CD4-positive, alpha-beta T cell (primary cell): ENCODE results near the gene PDE6G. TPM values are rescaled to one million over a fixed set of nuclear protein-coding genes. Genes with fewer than 3 reads are reported as not detected.

ENCODE experiments used
- ATAC-seq: fragments of 200-7000 bp; cut with Tn5 transposase; one replicate; pipeline ENCODE4 v1.10.0; 2022; ENCODE audit warnings: mild to moderate bottlenecking; ENCODE audit not compliant: poor library complexity
- CTCF ChIA-PET: fragments of 350-600 bp; sonication (Branson Sonifier 250); formaldehyde crosslinking; loops from one replicate; lab custom pipeline; 2021; ENCODE audit warnings: antibody characterized with exemption, inconsistent platforms; lab: Charles Lee
- POLR2A ChIA-PET: fragments of 350-600 bp; sonication (Branson Sonifier 250); formaldehyde crosslinking; loops from one replicate; lab custom pipeline; 2021; ENCODE audit warnings: antibody characterized with exemption, inconsistent platforms; lab: Charles Lee
- DNase-seq, 14 experiments: peaks; one replicate each; pipeline ENCODE4 v3.0.0-alpha.2; 2013 to 2020; ENCODE audit warnings: mixed read lengths in 2 of 14
- H3K27ac ChIP-seq, 2 donors: one replicate each; pipeline versions ENCODE4 v1.5.1 to v1.7.0; 2013; ENCODE audit warnings: low read length in 2 of 2, low read depth in 1 of 2, mild to moderate bottlenecking in 1 of 2
- H3K27me3 ChIP-seq, 2 experiments: 1 replicate in 1 of 2; 2 replicates in 1 of 2; pipeline versions ENCODE4 v1.6.1 to v1.7.0; 2013; ENCODE audit warnings: low read length in 2 of 2, control low read depth in 1 of 2, mild to moderate bottlenecking in 1 of 2, moderate library complexity in 1 of 2; ENCODE audit not compliant: insufficient read depth in 2 of 2, control insufficient read depth in 1 of 2
- H3K36me3 ChIP-seq: one replicate; pipeline ENCODE4 v1.6.1; 2013; ENCODE audit warnings: low read length, control low read depth; ENCODE audit not compliant: insufficient read depth
- H3K4me1 ChIP-seq: one replicate; pipeline ENCODE4 v1.6.1; 2013; ENCODE audit warnings: low read length, control low read depth; ENCODE audit not compliant: insufficient read depth
- H3K4me3 ChIP-seq: one replicate; pipeline ENCODE4 v1.5.1; 2013; ENCODE audit warnings: mild to moderate bottlenecking, low read length, moderate library complexity
- H3K9me3 ChIP-seq, 2 experiments: 1 replicate in 1 of 2; 2 replicates in 1 of 2; pipeline versions ENCODE4 v1.6.1 to v1.7.0; 2013; ENCODE audit warnings: low read length in 2 of 2, mild to moderate bottlenecking in 2 of 2, control low read depth in 1 of 2, moderate library complexity in 1 of 2; ENCODE audit not compliant: control insufficient read depth in 1 of 2, insufficient read depth in 1 of 2
- H3K27ac Mint-ChIP-seq: one replicate; pipeline ENCODE4 v1.8.0; 2020; ENCODE audit warnings: mixed read lengths
- H3K27me3 Mint-ChIP-seq: one replicate; pipeline ENCODE4 v1.8.0; 2021; ENCODE audit warnings: mixed read lengths
- H3K36me3 Mint-ChIP-seq: one replicate; pipeline ENCODE4 v1.8.0; 2021; ENCODE audit warnings: low read depth, mixed read lengths
- H3K4me1 Mint-ChIP-seq: one replicate; pipeline ENCODE4 v1.8.0; 2021; ENCODE audit warnings: low read depth, mixed read lengths
- H3K4me3 Mint-ChIP-seq: one replicate; pipeline ENCODE4 v1.8.0; 2020; ENCODE audit warnings: mild to moderate bottlenecking, mixed read lengths
- H3K9me3 Mint-ChIP-seq: one replicate; pipeline ENCODE4 v1.8.0; 2020; ENCODE audit warnings: mixed read lengths
- intact Hi-C, 2 experiments: fragments of 100-400 bp; cut with DNase I in 1 of 2; cut with micrococcal nuclease in 1 of 2; formaldehyde crosslinking; loops; one replicate each; pipeline versions ENCODE4 v1.15.1 to v1.9.0; 2023 to 2025; cut with DNase I, micrococcal nuclease
- total RNA-seq, 174 experiments: library from RNA in 2 of 174; stranded (reverse) in 2 of 174; gene quantifications; one replicate each; pipeline ENCODE4 v1.2.3 and lab custom pipeline; 2021 to 2026
- TF ChIP-seq, protein P1 (sequence below): fragments of 200-600 bp; IDR thresholded peaks from one replicate; pipeline ENCODE4 v1.8.0; 2022; ENCODE audit warnings: antibody characterized with exemption, mild to moderate bottlenecking

Gene PDE6G
- total RNA-seq, 2 experiments from 2014 or later = 0.49 to 0.92 TPM

GRCh38 chr17:81608605-81609004, 47.7 kb downstream of the PDE6G start:
- no peaks in the 10 kb centered on the region for H3K27me3 ChIP-seq
- H3K27ac ChIP-seq = no peak overlapping the region
- H3K4me1 ChIP-seq = no peaks in the 10 kb centered on the region
- Mint-ChIP-seq H3K4me3 (no peak overlapping the region), H3K36me3 (peaks cover 75% of the 10 kb centered on the region), H3K27me3 (no peaks in the 10 kb centered on the region), H3K4me1 (peaks cover 4% of the 10 kb centered on the region), H3K9me3 (no peaks in the 10 kb centered on the region), H3K27ac (no peak overlapping the region)
- ATAC-seq (no peak), DNase-seq (no peak)
- CTCF ChIA-PET = no interaction called here
- TF ChIP-seq, protein P1, sequence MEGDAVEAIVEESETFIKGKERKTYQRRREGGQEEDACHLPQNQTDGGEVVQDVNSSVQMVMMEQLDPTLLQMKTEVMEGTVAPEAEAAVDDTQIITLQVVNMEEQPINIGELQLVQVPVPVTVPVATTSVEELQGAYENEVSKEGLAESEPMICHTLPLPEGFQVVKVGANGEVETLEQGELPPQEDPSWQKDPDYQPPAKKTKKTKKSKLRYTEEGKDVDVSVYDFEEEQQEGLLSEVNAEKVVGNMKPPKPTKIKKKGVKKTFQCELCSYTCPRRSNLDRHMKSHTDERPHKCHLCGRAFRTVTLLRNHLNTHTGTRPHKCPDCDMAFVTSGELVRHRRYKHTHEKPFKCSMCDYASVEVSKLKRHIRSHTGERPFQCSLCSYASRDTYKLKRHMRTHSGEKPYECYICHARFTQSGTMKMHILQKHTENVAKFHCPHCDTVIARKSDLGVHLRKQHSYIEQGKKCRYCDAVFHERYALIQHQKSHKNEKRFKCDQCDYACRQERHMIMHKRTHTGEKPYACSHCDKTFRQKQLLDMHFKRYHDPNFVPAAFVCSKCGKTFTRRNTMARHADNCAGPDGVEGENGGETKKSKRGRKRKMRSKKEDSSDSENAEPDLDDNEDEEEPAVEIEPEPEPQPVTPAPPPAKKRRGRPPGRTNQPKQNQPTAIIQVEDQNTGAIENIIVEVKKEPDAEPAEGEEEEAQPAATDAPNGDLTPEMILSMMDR = no peak
- H3K4me3 ChIP-seq = no peak overlapping the region
- intact Hi-C loops = no loop called here
- POLR2A ChIA-PET = no interaction called here
- no peaks in the 10 kb centered on the region for H3K9me3 ChIP-seq
- peaks cover 74% of the 10 kb centered on the region for H3K36me3 ChIP-seq

DNA sequence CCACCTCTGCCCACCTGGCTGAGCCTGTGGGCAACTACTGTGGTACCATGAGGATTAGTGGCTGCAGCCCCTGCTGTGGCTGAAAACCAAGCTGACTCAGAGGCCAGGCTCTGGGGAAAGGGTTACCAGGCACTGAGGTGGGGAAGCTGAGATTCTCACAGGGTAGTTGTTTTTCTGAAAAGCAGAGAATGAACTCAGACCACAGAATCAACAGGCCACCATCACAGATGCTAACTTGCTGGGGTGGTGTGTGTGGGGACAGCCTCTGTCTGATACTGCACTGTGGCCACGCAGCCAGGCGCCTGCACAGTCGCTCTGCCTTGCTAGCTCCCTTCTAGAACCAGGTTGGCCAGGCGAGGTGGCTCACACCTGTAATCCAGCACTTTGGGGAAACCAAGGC, 48.3 kb downstream of the PDE6G start:
- Histone ChIP-seq H3K27me3 (no peaks in the 10 kb centered on the region), H3K4me1 (no peaks in the 10 kb centered on the region), H3K27ac (no peak overlapping the region), H3K36me3 (peaks cover 70% of the 10 kb centered on the region), H3K9me3 (no peaks in the 10 kb centered on the region), H3K4me3 (no peak overlapping the region)
- Mint-ChIP-seq H3K27ac (no peak overlapping the region), H3K36me3 (peaks cover 75% of the 10 kb centered on the region), H3K9me3 (no peaks in the 10 kb centered on the region), H3K4me1 (no peaks in the 10 kb centered on the region), H3K4me3 (no peak overlapping the region), H3K27me3 (no peaks in the 10 kb centered on the region)
- ATAC-seq = no peak
- DNase-seq = no peak
- CTCF ChIA-PET = no interaction called here
- POLR2A ChIA-PET = no interaction called here
- intact Hi-C loops = no loop called here
- TF ChIP-seq, protein P1 = no peak

GRCh38 chr17:81607431-81607830, 48.9 kb downstream of the PDE6G start:
- Histone ChIP-seq H3K4me3 (no peak overlapping the region), H3K9me3 (no peaks in the 10 kb centered on the region), H3K4me1 (no peaks in the 10 kb centered on the region), H3K27me3 (no peaks in the 10 kb centered on the region), H3K27ac (no peak overlapping the region), H3K36me3 (peaks cover 66% of the 10 kb centered on the region)
- H3K27me3 Mint-ChIP-seq = no peaks in the 10 kb centered on the region
- no peak overlapping the region for H3K4me3 Mint-ChIP-seq
- H3K9me3 Mint-ChIP-seq = no peaks in the 10 kb centered on the region
- intact Hi-C loops = no loop called here
- ChIA-PET POLR2A (no interaction called here), CTCF (no interaction called here)
- H3K4me1 Mint-ChIP-seq = no peaks in the 10 kb centered on the region
- TF ChIP-seq, protein P1 = no peak
- H3K27ac Mint-ChIP-seq = no peak overlapping the region
- ATAC-seq = no peak
- no peak for DNase-seq
- H3K36me3 Mint-ChIP-seq = peaks cover 74% of the 10 kb centered on the region
